DMS53 treated with DMSO at 0.1 percent for 48 hours (cell line): ENCODE measurements around the gene ACTR8.

Source experiments
- DNase-seq: peaks from one replicate; lab custom pipeline; 2025; ENCODE audit not compliant: unreplicated experiment; lab: John Stamatoyannopoulos, UW

The ACTR8 gene

GRCh38 chr3:53836084-53836872 is 45.7 kb downstream of the ACTR8 start:
- DNase-seq, result no peak

- DNase-seq, result no peak
Measured at GRCh38 chr3:53835257-53835656, 46.7 kb downstream of the ACTR8 start.

- DNase-seq, result no peak
Measured at GRCh38 chr3:53834429-53835095, 47.4 kb downstream of the ACTR8 start.

GRCh38 chr3:53833700-53834099 is 48.3 kb downstream of the ACTR8 start:
- no peak for DNase-seq

GRCh38 chr3:53833053-53833645 is 48.8 kb downstream of the ACTR8 start:
- no peak for DNase-seq

GRCh38 chr3:53830944-53831343 is 51.0 kb downstream of the ACTR8 start:
- no peak for DNase-seq

GRCh38 chr3:53829605-53830004 is 52.3 kb downstream of the ACTR8 start:
- DNase-seq, result no peak

- DNase-seq, result no peak
Measured at GRCh38 chr3:53828581-53828980, 53.4 kb downstream of the ACTR8 start.

GRCh38 chr3:53826048-53826447 is 55.9 kb downstream of the ACTR8 start:
- DNase-seq, result no peak

GRCh38 chr3:53824795-53825194 is 57.2 kb downstream of the ACTR8 start:
- DNase-seq, result no peak

- no peak for DNase-seq
Measured at GRCh38 chr3:53823956-53824657, 57.8 kb downstream of the ACTR8 start.

- DNase-seq, result no peak
Measured at GRCh38 chr3:53823026-53823955, 58.7 kb downstream of the ACTR8 start.

GRCh38 chr3:53822331-53822741 is 59.6 kb downstream of the ACTR8 start:
- DNase-seq, result no peak

- peak; percentile 44 for DNase-seq
Measured at GRCh38 chr3:53821631-53822121, 60.3 kb downstream of the ACTR8 start.

GRCh38 chr3:53820756-53821580 is 61.0 kb downstream of the ACTR8 start:
- DNase-seq, result no peak

GRCh38 chr3:53820084-53820483 is 61.9 kb downstream of the ACTR8 start:
- DNase-seq, result no peak

GRCh38 chr3:53819163-53819868 is 62.6 kb downstream of the ACTR8 start:
- no peak for DNase-seq

GRCh38 chr3:53818221-53819162 is 63.5 kb downstream of the ACTR8 start:
- DNase-seq, result no peak
